ENCODE measurements around the gene CCS. TPM values are rescaled to one million over a fixed set of nuclear protein-coding genes. Genes with fewer than 3 reads are reported as not detected.

The CCS gene
- total RNA-seq, 6 donors from 2014 or later: 24.3 to 82.8 (median 34.0) TPM

- Histone ChIP-seq H3K9me3 (no peaks in the 10 kb centered on the region), H3K27ac (no peak overlapping the region), H3K4me1 (no peaks in the 10 kb centered on the region), H3K27me3 (no peaks in the 10 kb centered on the region), H3K4me3 (no peak overlapping the region), H3K36me3 (peaks cover 0 to 15% (median 11%) of the 10 kb centered on the region in 4 donors)
- ATAC-seq (ENCODE audit: low FRiP score in 2 of 2): no peak
- 60 to 63% methylated on average over 4 of the region's 4 CpGs for WGBS, 2 donors
- no peak for DNase-seq
- no peak for TF ChIP-seq POLR2A (IDR thresholded peaks at IDR 0.05)
- TF ChIP-seq CTCF (IDR thresholded peaks at IDR 0.05): no peak
- no peak for TF ChIP-seq EP300 (IDR thresholded peaks at IDR 0.05)
These were observed 17.0 kb downstream of the CCS start for GRCh38 chr11:66609721-66610617.

GRCh38 chr11:66612458-66612857, 19.5 kb downstream of the CCS start:
- ATAC-seq (ENCODE audit: low FRiP score in 2 of 2): no peak
- Histone ChIP-seq H3K4me1 (peaks cover 7 to 11% (median 9%) of the 10 kb centered on the region in 4 donors), H3K4me3 (no peak overlapping the region), H3K9me3 (no peaks in the 10 kb centered on the region), H3K27ac (no peak overlapping the region), H3K36me3 (no peaks in the 10 kb centered on the region), H3K27me3 (no peaks in the 10 kb centered on the region)
- TF ChIP-seq POLR2AphosphoS5 (IDR thresholded peaks at IDR 0.05): no peak
- 85 to 95% methylated on average over 1 of the region's 1 CpG for WGBS, 2 donors
- no peak for DNase-seq

GRCh38 chr11:66614073-66614472, 21.1 kb downstream of the CCS start:
- ATAC-seq (ENCODE audit: low FRiP score in 2 of 2) (no peak), DNase-seq (no peak)
- peaks cover 0 to 13% (median 0%) of the 10 kb centered on the region in 4 donors for H3K36me3 ChIP-seq
- WGBS, 2 donors: 92 to 95% methylated on average over 13 of the region's 13 CpGs
- H3K27ac ChIP-seq: no peak overlapping the region
- no peak for TF ChIP-seq POLR2AphosphoS5 (IDR thresholded peaks at IDR 0.05)
- TF ChIP-seq EP300 (IDR thresholded peaks at IDR 0.05): no peak
- TF ChIP-seq POLR2A (IDR thresholded peaks at IDR 0.05): no peak
- TF ChIP-seq CTCF (IDR thresholded peaks at IDR 0.05): no peak
- no peak overlapping the region for H3K4me3 ChIP-seq
- no peaks in the 10 kb centered on the region for H3K27me3 ChIP-seq
- H3K4me1 ChIP-seq: peaks cover 21 to 26% (median 23%) of the 10 kb centered on the region in 4 donors
- H3K9me3 ChIP-seq: no peaks in the 10 kb centered on the region

- H3K27me3 ChIP-seq: no peaks in the 10 kb centered on the region
- H3K9me3 ChIP-seq: no peaks in the 10 kb centered on the region
- peak; percentile 98 to 99 for DNase-seq
- TF ChIP-seq POLR2A (IDR thresholded peaks at IDR 0.05) (peak in 3 of 4 donors; percentile 96 to 100 (median 99)), POLR2AphosphoS5 (IDR thresholded peaks at IDR 0.05) (peak; percentile 99 to 100), CTCF (IDR thresholded peaks at IDR 0.05) (peak in 1 of 6 experiments; percentile 23), EP300 (IDR thresholded peaks at IDR 0.05) (peak in 1 of 4 donors; percentile 78)
- peak within 1 kb of the TSS; percentile 95 to 97 (median 96) for H3K27ac ChIP-seq
- ATAC-seq (ENCODE audit: low FRiP score in 2 of 2): peak; percentile 97 to 98
- H3K36me3 ChIP-seq: peaks cover 0 to 16% (median 0%) of the 10 kb centered on the region in 4 donors
- 0 to 1% methylated on average over 20 to 37 of the region's 90 CpGs for WGBS, 2 donors
- H3K4me3 ChIP-seq: peak within 1 kb of the TSS; percentile 69 to 88 (median 77)
- peaks cover 40 to 50% (median 44%) of the 10 kb centered on the region in 4 donors for H3K4me1 ChIP-seq
These were observed 23.6 kb downstream of the CCS start, which contains the start of gene RBM14 for GRCh38 chr11:66616379-66617154. TSS of gene RBM14 (plus strand) at chr11:66616630. CDS start at chr11:66616721, 91 bp downstream.
